ENCODE data around the gene KRT17.

The KRT17 gene

GRCh38 chr17:41659427-41660212 is 35.2 kb upstream of the KRT17 start:
- in situ Hi-C loops (cut with MboI; ENCODE audit: low sequenced_read_pairs, unreplicated experiment), result loop anchor here (10.0 to 25.0 kb wide), 2 partner anchors 115 to 747 kb away; no protein-coding TSS in a partner anchor
- DNase-seq (ENCODE audit: low spot score), result no peak
- no peak for TF ChIP-seq CTCF (IDR thresholded peaks at IDR 0.05; ENCODE audit: borderline replicate concordance, control extremely low read depth, extremely low read depth, insufficient read depth, missing control alignments)

- in situ Hi-C loops (cut with MboI; ENCODE audit: low sequenced_read_pairs, unreplicated experiment), result loop anchor here (25.0 kb wide), 1 partner anchor 747 kb away; no protein-coding TSS in a partner anchor
- DNase-seq (ENCODE audit: low spot score), result no peak
- TF ChIP-seq CTCF (IDR thresholded peaks at IDR 0.05; ENCODE audit: borderline replicate concordance, control extremely low read depth, extremely low read depth, insufficient read depth, missing control alignments), result no peak
These were observed 34.5 kb upstream of the KRT17 start for GRCh38 chr17:41658846-41659245.

GRCh38 chr17:41657936-41658335 is 33.6 kb upstream of the KRT17 start:
- in situ Hi-C loops (cut with MboI; ENCODE audit: low sequenced_read_pairs, unreplicated experiment), result loop anchor here (25.0 kb wide), 1 partner anchor 746 kb away; no protein-coding TSS in a partner anchor
- no peak for DNase-seq (ENCODE audit: low spot score)
- TF ChIP-seq CTCF (IDR thresholded peaks at IDR 0.05; ENCODE audit: borderline replicate concordance, control extremely low read depth, extremely low read depth, insufficient read depth, missing control alignments), result no peak

GRCh38 chr17:41657176-41657754 is 32.9 kb upstream of the KRT17 start:
- TF ChIP-seq CTCF (IDR thresholded peaks at IDR 0.05; ENCODE audit: borderline replicate concordance, control extremely low read depth, extremely low read depth, insufficient read depth, missing control alignments), result no peak
- DNase-seq (ENCODE audit: low spot score), result no peak
- in situ Hi-C loops (cut with MboI; ENCODE audit: low sequenced_read_pairs, unreplicated experiment), result loop anchor here (25.0 kb wide), 1 partner anchor 745 kb away; no protein-coding TSS in a partner anchor

GRCh38 chr17:41656249-41657023 is 32.1 kb upstream of the KRT17 start:
- TF ChIP-seq CTCF (IDR thresholded peaks at IDR 0.05; ENCODE audit: borderline replicate concordance, control extremely low read depth, extremely low read depth, insufficient read depth, missing control alignments), result no peak
- in situ Hi-C loops (cut with MboI; ENCODE audit: low sequenced_read_pairs, unreplicated experiment), result loop anchor here (25.0 kb wide), 1 partner anchor 744 kb away; no protein-coding TSS in a partner anchor
- no peak for DNase-seq (ENCODE audit: low spot score)

GRCh38 chr17:41655611-41656111 is 31.3 kb upstream of the KRT17 start:
- in situ Hi-C loops (cut with MboI; ENCODE audit: low sequenced_read_pairs, unreplicated experiment), result loop anchor here (25.0 kb wide), 1 partner anchor 743 kb away; no protein-coding TSS in a partner anchor
- DNase-seq (ENCODE audit: low spot score), result no peak
- TF ChIP-seq CTCF (IDR thresholded peaks at IDR 0.05; ENCODE audit: borderline replicate concordance, control extremely low read depth, extremely low read depth, insufficient read depth, missing control alignments), result no peak

Data from GM13976 (cell line).